Stimulated activated CD4-positive, alpha-beta T cell treated with anti-CD3 and anti-CD28 coated beads, TNF-alpha, amount 100 ng/mL, for 24 hours (primary cell): ENCODE data around the gene PLCXD1.
"Not testable (repeated sequence)": the region's sequence is repeated elsewhere in the genome, so short reads cannot be mapped to it uniquely, and the experiment has no call there.

Experiments used
- DNase-seq, 3 experiments: peaks; one replicate each; pipeline ENCODE4 v3.0.0-alpha.2; 2020; ENCODE audit warnings: low read depth in 3 of 3

PLCXD1 gene

GRCh38 chrX:350148-350533 is 69.0 kb downstream of the PLCXD1 start:
- DNase-seq: no peak

- no peak for DNase-seq
These were observed 69.5 kb downstream of the PLCXD1 start for GRCh38 chrX:350534-351323.

GRCh38 chrX:351324-351641 is 70.1 kb downstream of the PLCXD1 start:
- DNase-seq: not testable (repeated sequence)

GRCh38 chrX:351736-352135 is 70.6 kb downstream of the PLCXD1 start:
- no peak for DNase-seq

GRCh38 chrX:352181-352580 is 71.0 kb downstream of the PLCXD1 start:
- no peak for DNase-seq

- DNase-seq: no peak
These were observed 71.6 kb downstream of the PLCXD1 start for GRCh38 chrX:352582-353314.
